Middle frontal gyrus (tissue), 1 donor: ENCODE results near the gene SPINK4.

Experiments used
- DNase-seq: peaks from one replicate; pipeline ENCODE4 v3.0.0-alpha.2; 2015; ENCODE audit warnings: low spot score; ENCODE audit errors: extremely low spot score

The SPINK4 gene

DNA sequence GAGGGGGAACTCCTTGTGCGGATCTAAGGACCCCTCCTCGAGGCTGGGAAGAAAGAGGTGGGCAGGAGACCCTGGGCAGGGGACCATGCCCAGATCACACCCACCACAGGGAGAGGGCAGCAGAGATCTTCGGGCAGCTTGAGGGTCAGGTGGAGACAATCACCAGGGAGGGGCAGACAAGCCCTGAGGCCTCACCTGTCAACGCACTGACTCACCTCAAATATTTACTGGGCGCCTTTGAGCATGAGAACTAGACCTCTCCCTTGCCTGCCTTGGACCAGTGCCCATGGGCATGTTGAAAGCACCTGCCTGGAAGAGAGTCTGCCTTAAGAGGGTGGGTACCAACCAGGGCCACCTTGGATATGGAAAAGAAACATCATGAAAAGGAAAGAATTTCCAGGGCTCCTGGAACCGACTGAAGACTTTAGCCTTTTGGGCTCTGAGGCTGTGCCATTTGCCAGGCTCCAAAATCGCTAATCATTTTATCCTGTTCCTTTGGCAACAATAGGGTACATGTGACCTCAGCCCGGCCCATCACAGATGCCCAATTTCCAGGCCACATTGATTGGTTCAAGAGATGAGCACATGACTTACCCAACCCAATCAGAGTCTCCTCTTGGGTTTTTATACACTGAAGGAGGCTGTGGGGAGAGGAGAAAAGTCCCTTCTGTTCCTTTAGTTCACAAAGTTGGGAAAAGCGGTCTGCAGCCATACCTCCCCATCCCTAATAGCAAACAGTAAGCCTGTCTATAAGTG, 10.4 kb upstream of the SPINK4 start:
- no peak for DNase-seq

GRCh38 chr9:33230756-33231622, 9.0 kb upstream of the SPINK4 start:
- DNase-seq = no peak

DNA sequence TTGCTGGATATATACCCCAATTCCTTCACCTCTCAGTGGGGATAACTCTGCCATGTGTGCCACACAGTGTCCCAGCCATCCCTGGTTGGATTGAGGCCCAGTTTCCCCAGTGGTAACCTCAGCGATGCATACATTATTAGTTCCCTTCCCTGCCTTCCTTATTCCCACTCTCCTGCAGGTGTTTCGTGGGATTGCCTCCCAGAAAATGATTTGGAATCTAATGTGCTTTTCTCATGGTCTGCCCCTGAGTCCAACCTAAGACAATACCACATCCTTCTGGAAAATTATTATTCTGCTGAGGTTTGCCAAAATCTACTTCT, 8.4 kb upstream of the SPINK4 start:
- DNase-seq = no peak

- no peak for DNase-seq
Measured at GRCh38 chr9:33232815-33233214, 7.2 kb upstream of the SPINK4 start.

- DNase-seq = no peak
Measured at GRCh38 chr9:33233626-33234342, 6.2 kb upstream of the SPINK4 start.

DNA sequence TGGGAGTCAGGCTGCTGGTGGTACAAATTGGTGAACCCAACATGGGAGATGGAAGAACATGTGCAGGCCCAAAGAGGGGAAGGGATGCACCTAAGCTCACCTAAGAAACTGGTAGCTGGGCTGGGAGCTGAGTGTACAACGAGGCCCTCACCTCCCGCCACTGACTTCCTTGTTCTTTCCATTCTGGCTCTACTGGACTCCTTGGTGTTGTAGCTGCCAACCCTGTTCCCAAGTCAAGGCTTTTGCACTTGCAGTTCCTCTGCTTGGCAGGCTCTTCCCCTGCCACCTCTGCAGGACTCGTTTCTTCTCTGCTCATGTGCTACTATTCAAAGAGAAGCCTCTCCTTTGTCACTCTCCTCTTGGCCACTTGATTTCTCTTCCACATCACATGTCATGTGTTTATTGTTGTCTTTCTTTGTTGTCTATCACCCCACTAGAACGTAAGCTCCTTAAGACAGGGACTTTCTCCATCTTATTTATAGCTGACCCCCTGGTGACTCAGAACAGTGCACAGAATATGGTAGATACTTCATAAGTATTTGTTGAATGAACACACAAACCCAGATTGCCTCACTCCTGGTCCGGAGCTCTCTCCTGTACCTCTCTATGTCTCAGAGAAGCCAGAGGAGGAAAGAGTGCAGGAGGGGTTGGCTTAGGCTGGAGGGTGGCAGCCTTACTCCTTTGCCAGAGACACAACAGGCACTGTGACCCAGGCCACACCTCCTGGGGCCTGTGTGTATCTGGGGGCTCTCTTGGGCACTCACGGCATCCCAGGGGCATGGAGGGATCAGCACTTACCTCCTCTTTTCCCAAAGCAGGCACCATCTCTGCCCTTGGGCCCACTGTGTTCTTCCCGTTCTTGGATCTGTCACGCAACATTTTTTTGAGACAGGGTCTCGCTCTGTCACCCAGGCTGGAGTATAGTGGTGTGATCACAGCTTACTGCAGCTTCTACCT, 5.2 kb upstream of the SPINK4 start:
- DNase-seq = no peak

GRCh38 chr9:33236571-33236970, 3.4 kb upstream of the SPINK4 start:
- no peak for DNase-seq

DNA sequence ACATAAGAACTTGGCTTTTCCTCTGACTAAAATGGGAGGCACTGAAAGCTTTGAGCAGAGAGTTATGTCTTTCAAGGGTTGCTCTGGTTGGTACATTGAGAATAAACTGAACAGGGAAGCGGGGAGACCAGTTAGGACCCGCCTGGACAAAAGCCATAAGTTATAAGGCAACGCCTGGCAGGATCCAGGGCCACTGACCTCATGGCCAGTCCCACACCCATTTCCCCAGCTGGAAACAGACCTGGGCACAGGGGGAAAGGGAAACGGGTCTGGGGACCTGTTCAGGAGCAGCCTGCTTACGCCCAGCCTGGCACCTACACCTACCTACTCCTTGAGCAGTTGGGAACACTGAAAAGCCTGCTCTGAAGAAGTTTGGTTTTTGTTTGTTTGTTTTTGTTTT, 1.3 kb downstream of the SPINK4 start:
- no peak for DNase-seq

GRCh38 chr9:33242609-33243134, 2.7 kb downstream of the SPINK4 start:
- no peak for DNase-seq

- no peak for DNase-seq
Measured at GRCh38 chr9:33244137-33244784, 4.3 kb downstream of the SPINK4 start.

GRCh38 chr9:33245341-33245740, 5.4 kb downstream of the SPINK4 start:
- DNase-seq = no peak

- no peak for DNase-seq
Measured at GRCh38 chr9:33246269-33246860, 6.4 kb downstream of the SPINK4 start.

DNA sequence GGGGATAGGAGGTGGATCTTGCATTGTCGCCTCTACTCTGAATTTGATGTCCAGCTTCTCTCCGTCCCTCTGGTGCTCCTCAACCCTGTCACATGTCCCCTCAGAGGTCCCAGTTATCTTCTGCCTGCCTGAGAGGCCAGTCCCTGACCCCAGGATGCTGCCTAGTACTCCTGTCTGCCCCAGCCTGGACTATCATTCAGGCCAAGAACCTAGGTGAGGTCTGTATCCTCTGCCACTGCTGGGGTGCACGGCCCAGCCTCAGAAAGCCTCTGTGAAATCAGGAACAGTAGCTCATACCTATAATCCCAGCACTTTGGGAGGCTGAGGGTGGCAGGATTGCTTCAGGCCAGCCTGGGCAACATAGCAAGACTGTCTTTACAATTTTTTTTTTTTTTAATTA, 8.6 kb downstream of the SPINK4 start:
- no peak for DNase-seq

DNA sequence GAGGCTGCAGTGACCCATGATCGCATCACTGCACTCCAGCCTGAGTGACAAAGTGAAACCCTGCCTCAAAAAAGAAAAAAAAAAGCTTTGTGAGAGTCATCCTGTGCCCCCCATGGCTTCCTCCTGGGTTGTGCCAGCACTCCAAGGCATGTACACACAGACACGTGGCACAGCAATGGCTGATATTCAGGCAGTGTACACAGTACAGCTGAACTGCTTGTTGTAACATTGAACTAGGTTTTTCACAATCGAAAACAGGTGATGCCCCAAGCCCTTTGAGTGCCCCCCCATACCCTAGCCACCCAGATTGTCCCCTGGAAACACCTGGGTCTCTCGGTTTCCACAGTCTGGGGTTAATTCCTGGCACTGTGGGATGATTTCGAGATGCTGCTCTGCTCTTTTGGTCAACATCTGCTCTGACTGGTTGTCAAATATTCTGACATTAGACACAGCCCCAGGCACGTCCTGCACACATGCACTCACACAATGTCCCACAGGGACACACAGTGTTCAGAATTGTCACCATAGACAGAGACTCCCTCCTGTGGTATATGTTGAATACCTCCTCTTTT, 9.2 kb downstream of the SPINK4 start:
- no peak for DNase-seq

DNA sequence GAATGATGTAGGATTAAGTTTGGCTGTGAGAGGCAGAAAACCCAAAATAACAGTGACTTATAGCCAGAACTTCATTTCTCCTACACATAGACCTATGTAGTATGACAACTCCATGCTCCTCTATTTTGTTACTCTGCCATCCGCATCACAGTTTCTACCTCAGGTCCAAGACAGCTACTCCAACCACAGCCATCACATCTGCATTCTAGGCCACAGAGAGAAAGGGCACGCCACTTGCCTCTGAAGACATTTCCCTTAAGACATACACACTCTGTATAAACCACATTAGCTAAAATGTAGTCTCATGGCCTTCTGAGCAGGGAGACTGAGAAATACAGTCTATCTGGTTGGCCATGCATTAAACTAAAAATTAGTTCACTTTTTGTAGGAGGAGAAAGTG, 10.0 kb downstream of the SPINK4 start:
- DNase-seq = no peak

DNA sequence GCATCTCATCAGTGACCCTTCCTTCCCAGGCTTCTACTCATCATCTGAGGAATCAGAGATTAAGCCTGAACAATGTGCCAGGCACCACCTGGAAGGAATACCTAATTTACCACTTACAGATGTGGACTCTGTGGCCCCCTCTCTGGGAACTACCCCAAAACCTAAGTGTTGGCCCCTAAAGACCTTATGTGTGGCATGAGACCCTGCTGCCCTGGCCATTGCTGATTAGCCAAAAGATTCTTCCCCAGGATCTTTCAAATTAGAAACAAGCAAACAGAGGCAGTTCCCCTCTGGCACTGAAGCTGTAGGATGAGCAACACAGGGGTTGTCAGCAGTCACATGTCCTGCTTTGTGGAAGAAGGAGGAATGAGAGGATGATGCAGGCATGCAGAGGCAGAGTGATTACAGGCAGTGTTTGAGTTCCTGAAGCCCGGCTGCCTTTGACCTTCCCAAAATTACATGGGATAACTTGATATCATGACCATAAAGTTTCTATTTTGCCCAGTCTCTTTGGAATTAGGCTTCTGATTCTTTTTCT, 10.6 kb downstream of the SPINK4 start:
- no peak for DNase-seq

DNA sequence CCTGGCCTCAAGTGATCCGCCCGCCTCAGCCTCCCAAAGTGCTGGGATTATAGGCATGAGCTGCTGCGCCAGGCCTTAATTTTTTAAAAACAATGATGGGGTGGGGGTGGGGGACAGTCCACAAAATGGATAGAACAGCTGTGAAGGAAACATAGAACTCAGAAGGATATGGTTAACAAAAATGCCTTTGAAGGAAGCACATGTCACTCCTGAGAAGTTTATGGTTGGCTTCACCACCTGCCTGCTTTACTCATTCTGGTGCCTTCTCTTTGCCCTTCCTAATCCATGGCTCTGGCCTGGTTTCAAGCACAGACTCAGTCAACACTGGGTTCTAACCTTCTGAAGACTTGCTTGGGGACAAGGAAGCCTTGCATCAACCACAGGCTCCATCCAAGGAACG, 14.2 kb downstream of the SPINK4 start:
- no peak for DNase-seq

GRCh38 chr9:33255014-33255413, 15.0 kb downstream of the SPINK4 start:
- no peak for DNase-seq

DNA sequence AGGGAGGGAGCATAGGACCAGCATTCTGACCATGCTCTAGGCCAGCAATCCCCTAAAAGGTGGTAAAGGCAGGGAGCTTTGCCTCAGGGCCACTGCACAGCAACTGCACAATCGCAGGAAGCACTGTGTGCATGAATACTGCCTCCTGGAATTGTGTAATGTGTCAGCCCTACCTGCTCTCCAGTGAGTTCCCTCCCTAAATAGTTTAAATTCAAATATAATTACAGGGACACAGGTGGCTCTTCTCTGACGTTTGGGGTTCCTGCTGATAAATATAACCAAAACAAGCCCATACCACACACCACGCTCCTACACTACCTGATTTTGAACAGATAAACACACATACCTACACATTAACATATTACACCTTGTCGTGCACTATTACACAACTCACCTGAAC, 15.5 kb downstream of the SPINK4 start:
- DNase-seq = no peak
